DOHH2 (cell line): ENCODE results near the gene MYLK3.

Source experiments
- EZH2phosphoT487 ChIP-seq: fragments of 200-600 bp; sonication (generic); IDR thresholded peaks from 2 replicates; pipeline ENCODE4 v1.6.1; 2017; ENCODE audit warnings: borderline replicate concordance, mild to moderate bottlenecking, antibody characterized with exemption, low read length, moderate library complexity, mixed read lengths
- TF ChIP-seq, protein P1 (sequence below): fragments of 200-600 bp; sonication (generic); IDR thresholded peaks from one replicate; pipeline ENCODE4 v1.5.1; 2014; ENCODE audit warnings: antibody characterized with exemption, mild to moderate bottlenecking, low read depth, low read length; ENCODE audit not compliant: poor library complexity, severe bottlenecking

DNA sequence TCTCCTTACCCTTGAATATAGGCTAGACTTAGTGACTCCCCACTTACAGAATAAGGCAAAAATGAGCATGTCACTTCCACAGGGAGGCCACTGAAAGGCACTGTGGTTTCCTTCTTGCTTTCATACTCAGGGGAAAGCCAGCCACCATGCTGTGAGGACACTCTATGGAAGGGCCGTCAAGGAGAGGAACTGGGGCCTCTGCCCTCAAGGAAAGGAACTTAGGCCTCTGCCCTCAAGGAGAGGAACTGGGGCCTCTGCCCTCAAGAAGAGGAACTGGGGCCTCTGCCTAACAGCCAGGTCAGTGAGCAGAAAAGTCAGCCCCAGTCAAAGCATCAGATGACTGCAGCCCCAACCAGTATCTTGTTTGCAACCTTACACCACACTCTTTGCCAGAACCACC lies 89.2 kb downstream of the MYLK3 start:
- TF ChIP-seq, protein P1, sequence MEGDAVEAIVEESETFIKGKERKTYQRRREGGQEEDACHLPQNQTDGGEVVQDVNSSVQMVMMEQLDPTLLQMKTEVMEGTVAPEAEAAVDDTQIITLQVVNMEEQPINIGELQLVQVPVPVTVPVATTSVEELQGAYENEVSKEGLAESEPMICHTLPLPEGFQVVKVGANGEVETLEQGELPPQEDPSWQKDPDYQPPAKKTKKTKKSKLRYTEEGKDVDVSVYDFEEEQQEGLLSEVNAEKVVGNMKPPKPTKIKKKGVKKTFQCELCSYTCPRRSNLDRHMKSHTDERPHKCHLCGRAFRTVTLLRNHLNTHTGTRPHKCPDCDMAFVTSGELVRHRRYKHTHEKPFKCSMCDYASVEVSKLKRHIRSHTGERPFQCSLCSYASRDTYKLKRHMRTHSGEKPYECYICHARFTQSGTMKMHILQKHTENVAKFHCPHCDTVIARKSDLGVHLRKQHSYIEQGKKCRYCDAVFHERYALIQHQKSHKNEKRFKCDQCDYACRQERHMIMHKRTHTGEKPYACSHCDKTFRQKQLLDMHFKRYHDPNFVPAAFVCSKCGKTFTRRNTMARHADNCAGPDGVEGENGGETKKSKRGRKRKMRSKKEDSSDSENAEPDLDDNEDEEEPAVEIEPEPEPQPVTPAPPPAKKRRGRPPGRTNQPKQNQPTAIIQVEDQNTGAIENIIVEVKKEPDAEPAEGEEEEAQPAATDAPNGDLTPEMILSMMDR, result no peak
- TF ChIP-seq EZH2phosphoT487, result no peak
